HepG2 (cell line): ENCODE data around the gene ANKS1A.

Source experiments
- CTCF ChIP-seq: sonication (generic); formaldehyde crosslinking; IDR thresholded peaks from 2 replicates; pipeline ENCODE4 v1.5.0; 2020; ENCODE audit warnings: mild to moderate bottlenecking, missing genetic modification reagents, moderate library complexity
- EZH2 ChIP-seq: conservative IDR thresholded peaks from 2 replicates; pipeline ENCODE4 v1.6.1; 2012; ENCODE audit warnings: mild to moderate bottlenecking, low read depth, low read length, moderate library complexity
- FOXO4 ChIP-seq: sonication (generic); formaldehyde crosslinking; conservative IDR thresholded peaks from 2 replicates; pipeline ENCODE4 v1.8.1; 2023; ENCODE audit warnings: missing genetic modification reagents
- HINFP ChIP-seq: sonication (generic); formaldehyde crosslinking; IDR thresholded peaks from 2 replicates; pipeline ENCODE4 v1.4.0; 2020; ENCODE audit warnings: low read depth, mild to moderate bottlenecking, missing genetic modification reagents
- HNRNPLL ChIP-seq: fragments of 200-400 bp; formaldehyde crosslinking; IDR thresholded peaks from 2 replicates; pipeline ENCODE4 v1.6.1; 2017; ENCODE audit warnings: mild to moderate bottlenecking, low read depth, low read length; ENCODE audit not compliant: poor library complexity, severe bottlenecking
- IRF2 ChIP-seq: IDR thresholded peaks from 2 replicates; pipeline ENCODE4 v1.6.1; 2018; ENCODE audit warnings: missing genetic modification reagents, missing compliant biosample characterization
- MAZ ChIP-seq, 2 experiments: sonication (generic) in 1 of 2; formaldehyde crosslinking in 1 of 2; IDR thresholded peaks; 2 replicates each; pipeline versions ENCODE4 v1.5.0 to v1.6.1; 2012 to 2020; ENCODE audit warnings: low read depth in 2 of 2, mild to moderate bottlenecking in 2 of 2, borderline replicate concordance in 1 of 2, improper control_type of control experiment in 1 of 2, low read length in 1 of 2, missing genetic modification reagents in 1 of 2, moderate library complexity in 1 of 2
- MXI1 ChIP-seq: IDR thresholded peaks from 3 replicates; pipeline ENCODE4 v1.6.1; 2012; ENCODE audit warnings: low read depth, low read length, inconsistent platforms, borderline replicate concordance
- MYC ChIP-seq: sonication (generic); formaldehyde crosslinking; IDR thresholded peaks from 2 replicates; pipeline ENCODE4 v1.9.0; 2021; ENCODE audit warnings: missing genetic modification reagents, borderline replicate concordance
- SMAD1 ChIP-seq: sonication (generic); formaldehyde crosslinking; IDR thresholded peaks from 2 replicates; pipeline ENCODE4 v1.4.0; 2020; ENCODE audit warnings: missing genetic modification reagents, low read depth, mild to moderate bottlenecking, borderline replicate concordance
- SMC3 ChIP-seq: IDR thresholded peaks from 2 replicates; pipeline ENCODE4 v1.6.1; 2011; ENCODE audit warnings: low read length, improper control_type of control experiment
- TCF12 ChIP-seq, 2 experiments: fragments of 450-650 bp in 1 of 2; sonication (generic) in 1 of 2; formaldehyde crosslinking in 1 of 2; IDR thresholded peaks; 2 replicates each; pipeline versions ENCODE4 v1.6.1 to v1.8.0; 2017 to 2022; ENCODE audit warnings: antibody characterized with exemption in 1 of 2, mild to moderate bottlenecking in 1 of 2, missing genetic modification reagents in 1 of 2, moderate library complexity in 1 of 2

- TF ChIP-seq FOXO4 (CRISPR knock-in tag) = no peak
- peak; percentile 14; the same call in 1 of the 2 replicates for TF ChIP-seq SMC3
- no peak for TF ChIP-seq HINFP (CRISPR knock-in tag)
- no peak for TF ChIP-seq EZH2
- TF ChIP-seq CTCF (CRISPR knock-in tag) = no peak
- TF ChIP-seq MXI1 = peak; percentile 63; the same call in 1 of the 3 replicates
- no peak for TF ChIP-seq MYC (CRISPR knock-in tag)
- TF ChIP-seq HNRNPLL = no peak
- peak; percentile 85; the same call in 1 of the 2 replicates for TF ChIP-seq IRF2 (CRISPR knock-in tag)
- no peak for TF ChIP-seq TCF12 (IDR thresholded peaks at IDR 0.05)
- no peak for TF ChIP-seq TCF12 (CRISPR knock-in tag; IDR thresholded peaks at IDR 0.05)
- no peak for TF ChIP-seq SMAD1 (CRISPR knock-in tag)
- no peak for TF ChIP-seq MAZ (IDR thresholded peaks at IDR 0.05; ENCODE audit: borderline replicate concordance, low read depth, low read length)
- no peak for TF ChIP-seq MAZ (CRISPR knock-in tag; IDR thresholded peaks at IDR 0.05; ENCODE audit: low read depth)
Measured at GRCh38 chr6:34953061-34954025, 64.3 kb downstream of the ANKS1A start.
